ENCODE results near the gene PROSER2. TPM values are rescaled to one million over a fixed set of nuclear protein-coding genes. Genes with fewer than 3 reads are reported as not detected.
A peak's percentile ranks its signal among the peaks of the same experiment; 100 is the strongest.

PROSER2 gene
- total and polyA plus RNA-seq, 4 donors: 6.5 to 24.9 (median 9.9) TPM

DNA sequence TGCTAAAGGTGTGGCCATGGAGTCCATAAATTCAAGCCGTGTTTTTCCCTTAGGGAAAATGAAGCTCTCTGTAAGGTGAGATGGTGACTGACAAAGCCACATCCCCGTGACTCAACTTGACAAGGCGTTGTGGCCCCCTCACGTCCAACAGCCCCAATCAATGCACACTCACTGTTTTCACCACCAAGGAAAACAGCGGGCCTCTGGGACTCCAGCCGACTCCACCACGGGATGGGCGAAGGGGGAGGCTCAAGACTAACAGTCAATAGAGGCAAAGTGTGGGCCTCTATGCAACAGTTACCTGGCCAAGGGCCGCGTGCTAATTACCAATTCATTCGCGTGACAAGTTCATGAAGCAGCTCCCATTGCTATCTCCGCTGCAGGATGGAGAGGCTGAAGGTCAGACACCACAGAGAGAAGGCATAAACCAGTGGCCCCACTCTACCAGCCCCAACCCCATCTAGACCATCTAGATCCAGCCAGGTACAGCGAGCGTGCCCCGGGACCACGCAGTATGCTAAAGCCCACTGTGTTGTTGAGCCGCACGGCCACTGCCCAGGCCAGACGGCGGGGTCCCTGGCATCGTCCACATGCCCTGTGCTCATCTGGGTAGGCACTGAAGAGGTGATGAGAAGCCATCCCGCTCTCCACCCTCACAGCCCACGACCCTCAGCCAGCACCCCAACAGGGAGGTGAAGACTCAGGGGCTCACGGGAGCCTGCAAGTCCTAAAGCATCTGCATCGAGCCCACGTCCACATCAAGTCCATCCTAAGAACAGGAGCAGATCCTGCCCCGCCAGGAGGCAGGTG, 76.1 kb downstream of the PROSER2 start:
- Histone ChIP-seq H3K4me3 (ENCODE audit: low read depth in 1 of 3, low read length in 3 of 3) (no peak overlapping the region), H3K36me3 (ENCODE audit: control insufficient read depth in 4 of 4, insufficient read depth in 3 of 4, low read depth in 1 of 4, low read length in 3 of 4) (no peaks in the 10 kb centered on the region), H3K9me3 (ENCODE audit: control insufficient read depth in 4 of 4, low read length in 3 of 4) (no peaks in the 10 kb centered on the region), H3K27me3 (ENCODE audit: control insufficient read depth in 4 of 4, insufficient read depth in 4 of 4, low read length in 3 of 4) (no peaks in the 10 kb centered on the region), H3K27ac (ENCODE audit: low read depth in 1 of 2, low read length in 2 of 2) (no peak overlapping the region), H3K4me1 (ENCODE audit: control insufficient read depth in 4 of 4, insufficient read depth in 4 of 4, low read length in 3 of 4) (peaks cover 5 to 17% (median 16%) of the 10 kb centered on the region in 4 donors), H3K9ac (ENCODE audit: low read depth in 1 of 2, low read length in 2 of 2) (no peak overlapping the region)
- no peak for DNase-seq (ENCODE audit: low spot score)
- WGBS: 95% methylated on average over 28 of the region's 28 CpGs
- no peak for TF ChIP-seq TAF1 (conservative IDR thresholded peaks at IDR 0.05)
- no peak for TF ChIP-seq YY1 (IDR thresholded peaks at IDR 0.05)
- TF ChIP-seq, protein P1, sequence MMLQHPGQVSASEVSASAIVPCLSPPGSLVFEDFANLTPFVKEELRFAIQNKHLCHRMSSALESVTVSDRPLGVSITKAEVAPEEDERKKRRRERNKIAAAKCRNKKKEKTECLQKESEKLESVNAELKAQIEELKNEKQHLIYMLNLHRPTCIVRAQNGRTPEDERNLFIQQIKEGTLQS (IDR thresholded peaks at IDR 0.05): no peak
- TF ChIP-seq GABPA (IDR thresholded peaks at IDR 0.05 in 1 of 2, conservative IDR thresholded peaks at IDR 0.05 in 1 of 2): no peak
- TF ChIP-seq, protein P2, sequence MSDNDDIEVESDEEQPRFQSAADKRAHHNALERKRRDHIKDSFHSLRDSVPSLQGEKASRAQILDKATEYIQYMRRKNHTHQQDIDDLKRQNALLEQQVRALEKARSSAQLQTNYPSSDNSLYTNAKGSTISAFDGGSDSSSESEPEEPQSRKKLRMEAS (IDR thresholded peaks at IDR 0.05): no peak

DNA sequence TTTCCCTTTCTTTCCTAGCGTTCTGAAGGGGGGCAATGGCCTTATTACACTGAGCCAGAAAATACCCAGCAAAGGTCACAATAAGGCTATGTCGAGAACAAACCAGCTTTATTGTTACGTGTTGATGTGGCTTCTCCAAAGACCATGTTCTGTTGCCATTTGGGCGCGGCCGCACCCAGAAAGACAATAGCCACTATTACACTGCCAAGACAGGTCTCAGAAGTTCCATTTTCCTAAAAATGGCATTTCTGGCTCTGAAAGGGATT, 77.8 kb downstream of the PROSER2 start:
- no peak overlapping the region for H3K4me3 ChIP-seq (ENCODE audit: low read depth in 1 of 3, low read length in 3 of 3)
- DNase-seq (ENCODE audit: low spot score): no peak
- no peaks in the 10 kb centered on the region for H3K27me3 ChIP-seq (ENCODE audit: control insufficient read depth in 4 of 4, insufficient read depth in 4 of 4, low read length in 3 of 4)
- no peak for TF ChIP-seq TAF1 (conservative IDR thresholded peaks at IDR 0.05)
- TF ChIP-seq, protein P3, sequence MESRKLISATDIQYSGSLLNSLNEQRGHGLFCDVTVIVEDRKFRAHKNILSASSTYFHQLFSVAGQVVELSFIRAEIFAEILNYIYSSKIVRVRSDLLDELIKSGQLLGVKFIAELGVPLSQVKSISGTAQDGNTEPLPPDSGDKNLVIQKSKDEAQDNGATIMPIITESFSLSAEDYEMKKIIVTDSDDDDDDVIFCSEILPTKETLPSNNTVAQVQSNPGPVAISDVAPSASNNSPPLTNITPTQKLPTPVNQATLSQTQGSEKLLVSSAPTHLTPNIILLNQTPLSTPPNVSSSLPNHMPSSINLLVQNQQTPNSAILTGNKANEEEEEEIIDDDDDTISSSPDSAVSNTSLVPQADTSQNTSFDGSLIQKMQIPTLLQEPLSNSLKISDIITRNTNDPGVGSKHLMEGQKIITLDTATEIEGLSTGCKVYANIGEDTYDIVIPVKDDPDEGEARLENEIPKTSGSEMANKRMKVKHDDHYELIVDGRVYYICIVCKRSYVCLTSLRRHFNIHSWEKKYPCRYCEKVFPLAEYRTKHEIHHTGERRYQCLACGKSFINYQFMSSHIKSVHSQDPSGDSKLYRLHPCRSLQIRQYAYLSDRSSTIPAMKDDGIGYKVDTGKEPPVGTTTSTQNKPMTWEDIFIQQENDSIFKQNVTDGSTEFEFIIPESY (IDR thresholded peaks at IDR 0.05): no peak
- TF ChIP-seq HNF4G (IDR thresholded peaks at IDR 0.05): no peak
- TF ChIP-seq YY1 (IDR thresholded peaks at IDR 0.05): no peak
- H3K36me3 ChIP-seq (ENCODE audit: control insufficient read depth in 4 of 4, insufficient read depth in 3 of 4, low read depth in 1 of 4, low read length in 3 of 4): no peaks in the 10 kb centered on the region
- peaks cover 5 to 17% (median 16%) of the 10 kb centered on the region in 4 donors for H3K4me1 ChIP-seq (ENCODE audit: control insufficient read depth in 4 of 4, insufficient read depth in 4 of 4, low read length in 3 of 4)
- H3K27ac ChIP-seq (ENCODE audit: low read depth in 1 of 2, low read length in 2 of 2): peak overlapping the region; percentile 30 to 31
- H3K9me3 ChIP-seq (ENCODE audit: control insufficient read depth in 4 of 4, low read length in 3 of 4): no peaks in the 10 kb centered on the region
- H3K9ac ChIP-seq (ENCODE audit: low read depth in 1 of 2, low read length in 2 of 2): no peak overlapping the region
- WGBS: 91% methylated on average over 6 of the region's 6 CpGs

DNA sequence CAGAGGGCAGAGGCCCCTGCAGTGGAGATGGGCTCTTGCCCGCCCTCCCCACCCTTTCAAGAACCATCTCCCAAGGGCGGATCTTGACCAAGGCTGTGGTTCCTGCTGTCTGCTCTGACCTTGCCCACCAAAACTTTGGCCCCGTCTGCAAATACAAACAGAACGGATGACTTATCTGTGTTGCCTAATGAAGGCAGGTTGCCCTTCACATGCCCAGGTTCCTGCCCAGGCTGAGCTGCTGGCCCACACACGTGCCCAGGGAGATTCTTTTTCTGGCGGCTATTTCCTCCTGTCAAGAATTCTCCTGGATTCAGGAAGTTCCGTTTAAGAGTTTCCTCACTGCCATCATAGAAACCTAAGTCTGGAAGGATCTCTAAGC, 78.3 kb downstream of the PROSER2 start:
- Histone ChIP-seq H3K36me3 (ENCODE audit: control insufficient read depth in 4 of 4, insufficient read depth in 3 of 4, low read depth in 1 of 4, low read length in 3 of 4) (no peaks in the 10 kb centered on the region), H3K4me3 (ENCODE audit: low read depth in 1 of 3, low read length in 3 of 3) (no peak overlapping the region), H3K27me3 (ENCODE audit: control insufficient read depth in 4 of 4, insufficient read depth in 4 of 4, low read length in 3 of 4) (no peaks in the 10 kb centered on the region), H3K27ac (ENCODE audit: low read depth in 1 of 2, low read length in 2 of 2) (peak overlapping the region; percentile 33 to 61), H3K9ac (ENCODE audit: low read depth in 1 of 2, low read length in 2 of 2) (no peak overlapping the region), H3K9me3 (ENCODE audit: control insufficient read depth in 4 of 4, low read length in 3 of 4) (no peaks in the 10 kb centered on the region), H3K4me1 (ENCODE audit: control insufficient read depth in 4 of 4, insufficient read depth in 4 of 4, low read length in 3 of 4) (peaks cover 5 to 17% (median 16%) of the 10 kb centered on the region in 4 donors)
- 40% methylated on average over 7 of the region's 7 CpGs for WGBS
- no peak for DNase-seq (ENCODE audit: low spot score)
- TF ChIP-seq, protein P4, sequence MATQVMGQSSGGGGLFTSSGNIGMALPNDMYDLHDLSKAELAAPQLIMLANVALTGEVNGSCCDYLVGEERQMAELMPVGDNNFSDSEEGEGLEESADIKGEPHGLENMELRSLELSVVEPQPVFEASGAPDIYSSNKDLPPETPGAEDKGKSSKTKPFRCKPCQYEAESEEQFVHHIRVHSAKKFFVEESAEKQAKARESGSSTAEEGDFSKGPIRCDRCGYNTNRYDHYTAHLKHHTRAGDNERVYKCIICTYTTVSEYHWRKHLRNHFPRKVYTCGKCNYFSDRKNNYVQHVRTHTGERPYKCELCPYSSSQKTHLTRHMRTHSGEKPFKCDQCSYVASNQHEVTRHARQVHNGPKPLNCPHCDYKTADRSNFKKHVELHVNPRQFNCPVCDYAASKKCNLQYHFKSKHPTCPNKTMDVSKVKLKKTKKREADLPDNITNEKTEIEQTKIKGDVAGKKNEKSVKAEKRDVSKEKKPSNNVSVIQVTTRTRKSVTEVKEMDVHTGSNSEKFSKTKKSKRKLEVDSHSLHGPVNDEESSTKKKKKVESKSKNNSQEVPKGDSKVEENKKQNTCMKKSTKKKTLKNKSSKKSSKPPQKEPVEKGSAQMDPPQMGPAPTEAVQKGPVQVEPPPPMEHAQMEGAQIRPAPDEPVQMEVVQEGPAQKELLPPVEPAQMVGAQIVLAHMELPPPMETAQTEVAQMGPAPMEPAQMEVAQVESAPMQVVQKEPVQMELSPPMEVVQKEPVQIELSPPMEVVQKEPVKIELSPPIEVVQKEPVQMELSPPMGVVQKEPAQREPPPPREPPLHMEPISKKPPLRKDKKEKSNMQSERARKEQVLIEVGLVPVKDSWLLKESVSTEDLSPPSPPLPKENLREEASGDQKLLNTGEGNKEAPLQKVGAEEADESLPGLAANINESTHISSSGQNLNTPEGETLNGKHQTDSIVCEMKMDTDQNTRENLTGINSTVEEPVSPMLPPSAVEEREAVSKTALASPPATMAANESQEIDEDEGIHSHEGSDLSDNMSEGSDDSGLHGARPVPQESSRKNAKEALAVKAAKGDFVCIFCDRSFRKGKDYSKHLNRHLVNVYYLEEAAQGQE (IDR thresholded peaks at IDR 0.05): peak; percentile 77
- TF ChIP-seq YY1 (IDR thresholded peaks at IDR 0.05) (peak; percentile 79), NR2F2 (IDR thresholded peaks at IDR 0.05) (no peak), TAF1 (conservative IDR thresholded peaks at IDR 0.05) (no peak), SP1 (IDR thresholded peaks at IDR 0.05) (peak; percentile 69), JUND (IDR thresholded peaks at IDR 0.05) (peak in 1 of 2 donors; percentile 91), FOXA1 (IDR thresholded peaks at IDR 0.05) (peak; percentile 80), FOXA2 (IDR thresholded peaks at IDR 0.05) (peak; percentile 76), EGR1 (IDR thresholded peaks at IDR 0.05; ENCODE audit: low read depth in 2 of 2) (peak in 1 of 2 donors; percentile 24), GABPA (IDR thresholded peaks at IDR 0.05 in 1 of 2, conservative IDR thresholded peaks at IDR 0.05 in 1 of 2) (peak in 1 of 2 donors; percentile 46), HNF4G (IDR thresholded peaks at IDR 0.05) (no peak), HNF4A (conservative IDR thresholded peaks at IDR 0.05) (peak; percentile 75 to 94)
- TF ChIP-seq, protein P3 (IDR thresholded peaks at IDR 0.05): peak; percentile 80
- TF ChIP-seq, protein P1 (IDR thresholded peaks at IDR 0.05): peak; percentile 75
- TF ChIP-seq, protein P5, sequence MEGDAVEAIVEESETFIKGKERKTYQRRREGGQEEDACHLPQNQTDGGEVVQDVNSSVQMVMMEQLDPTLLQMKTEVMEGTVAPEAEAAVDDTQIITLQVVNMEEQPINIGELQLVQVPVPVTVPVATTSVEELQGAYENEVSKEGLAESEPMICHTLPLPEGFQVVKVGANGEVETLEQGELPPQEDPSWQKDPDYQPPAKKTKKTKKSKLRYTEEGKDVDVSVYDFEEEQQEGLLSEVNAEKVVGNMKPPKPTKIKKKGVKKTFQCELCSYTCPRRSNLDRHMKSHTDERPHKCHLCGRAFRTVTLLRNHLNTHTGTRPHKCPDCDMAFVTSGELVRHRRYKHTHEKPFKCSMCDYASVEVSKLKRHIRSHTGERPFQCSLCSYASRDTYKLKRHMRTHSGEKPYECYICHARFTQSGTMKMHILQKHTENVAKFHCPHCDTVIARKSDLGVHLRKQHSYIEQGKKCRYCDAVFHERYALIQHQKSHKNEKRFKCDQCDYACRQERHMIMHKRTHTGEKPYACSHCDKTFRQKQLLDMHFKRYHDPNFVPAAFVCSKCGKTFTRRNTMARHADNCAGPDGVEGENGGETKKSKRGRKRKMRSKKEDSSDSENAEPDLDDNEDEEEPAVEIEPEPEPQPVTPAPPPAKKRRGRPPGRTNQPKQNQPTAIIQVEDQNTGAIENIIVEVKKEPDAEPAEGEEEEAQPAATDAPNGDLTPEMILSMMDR (IDR thresholded peaks at IDR 0.05; ENCODE audit: low read depth, low read length, missing input control): no peak

Data from liver (tissue), 9 donors.